SH-SY5Y (cell line): ENCODE results near the gene IL2RA.

Source experiments
- GATA2 ChIP-seq: IDR thresholded peaks from 2 replicates; pipeline ENCODE4 v1.6.1; 2011; ENCODE audit warnings: mild to moderate bottlenecking, low read depth, low read length
- GATA3 ChIP-seq: IDR thresholded peaks from 2 replicates; pipeline ENCODE4 v1.6.1; 2011; ENCODE audit warnings: low read depth, mild to moderate bottlenecking, low read length, moderate library complexity

Gene IL2RA

DNA sequence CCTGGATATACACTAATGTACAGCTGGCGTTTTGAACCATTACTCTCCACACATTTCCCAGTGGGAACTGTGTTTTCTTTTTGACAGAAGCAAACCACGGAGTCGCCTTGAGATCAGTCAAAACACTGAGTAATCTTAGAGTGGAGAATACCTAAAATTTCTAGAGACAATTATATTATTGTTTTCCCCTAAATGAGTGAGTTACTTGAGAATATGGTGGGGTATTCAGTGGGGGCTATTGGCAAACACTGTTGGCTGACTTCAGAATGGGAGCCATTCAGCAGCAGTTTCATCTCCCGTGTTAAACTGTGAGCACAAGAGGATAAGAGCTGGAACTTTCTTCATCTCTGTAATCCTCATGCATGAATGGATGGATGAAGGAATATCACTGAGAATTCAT lies 6.2 kb downstream of the IL2RA start:
- TF ChIP-seq GATA2 (no peak), GATA3 (no peak)

DNA sequence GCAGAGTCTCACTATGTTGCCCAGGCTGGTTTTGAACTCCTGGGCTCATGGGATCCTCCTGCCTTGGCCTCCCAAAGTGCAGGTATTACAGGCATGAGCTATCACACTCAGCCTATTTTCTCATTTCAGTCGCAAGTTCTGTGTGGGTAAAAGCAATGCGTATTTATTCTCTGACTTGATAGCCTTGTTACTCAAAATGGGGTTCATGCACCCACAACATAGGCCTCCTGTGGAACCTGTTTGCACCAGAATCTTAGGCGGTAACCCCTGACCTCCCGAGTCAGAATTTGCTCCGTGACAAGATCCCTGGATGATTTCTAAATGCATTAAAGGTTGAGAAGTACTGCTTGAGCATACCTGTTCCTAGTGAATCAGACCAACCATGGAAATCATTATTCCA lies 7.3 kb downstream of the IL2RA start:
- TF ChIP-seq GATA2 (no peak), GATA3 (no peak)

DNA sequence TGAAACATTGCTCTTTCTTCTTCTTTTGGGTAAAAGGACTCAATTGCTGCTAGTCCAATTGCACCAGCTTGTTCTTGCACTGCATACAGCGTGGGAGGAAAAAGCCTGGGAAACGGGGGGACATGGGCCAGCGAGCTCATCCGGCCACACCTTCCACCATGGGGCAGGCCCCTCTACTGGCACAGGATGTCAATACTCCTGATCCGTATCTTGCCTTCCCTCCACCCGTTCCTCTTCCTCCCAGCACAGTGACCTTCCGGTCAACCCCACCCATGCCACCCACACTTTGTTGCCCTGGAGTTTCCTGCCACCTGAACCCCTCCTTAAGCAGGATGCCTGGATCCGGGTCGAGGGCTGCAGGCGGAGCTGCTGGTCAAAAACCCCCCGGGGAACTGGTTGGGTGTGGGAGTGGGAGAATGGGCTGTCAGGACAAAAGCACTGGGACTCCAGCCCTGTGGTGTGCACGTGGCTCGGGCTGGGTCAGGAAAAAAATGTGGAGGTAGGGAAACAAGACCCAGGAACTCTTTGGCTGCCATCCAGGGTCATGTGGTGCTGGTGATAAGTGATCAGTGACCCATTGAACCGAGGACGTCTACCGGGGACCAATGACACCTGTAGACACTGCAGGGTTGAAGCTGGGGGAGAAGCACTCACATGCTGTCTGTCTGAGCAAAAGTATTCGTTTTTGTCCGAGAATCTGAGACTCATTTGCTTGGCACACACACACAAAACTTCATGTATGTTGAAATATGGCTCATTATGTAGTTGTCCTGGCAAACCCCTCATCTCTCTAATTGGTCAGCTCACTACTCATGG lies 8.1 kb downstream of the IL2RA start:
- TF ChIP-seq GATA3 (no peak), GATA2 (no peak)

DNA sequence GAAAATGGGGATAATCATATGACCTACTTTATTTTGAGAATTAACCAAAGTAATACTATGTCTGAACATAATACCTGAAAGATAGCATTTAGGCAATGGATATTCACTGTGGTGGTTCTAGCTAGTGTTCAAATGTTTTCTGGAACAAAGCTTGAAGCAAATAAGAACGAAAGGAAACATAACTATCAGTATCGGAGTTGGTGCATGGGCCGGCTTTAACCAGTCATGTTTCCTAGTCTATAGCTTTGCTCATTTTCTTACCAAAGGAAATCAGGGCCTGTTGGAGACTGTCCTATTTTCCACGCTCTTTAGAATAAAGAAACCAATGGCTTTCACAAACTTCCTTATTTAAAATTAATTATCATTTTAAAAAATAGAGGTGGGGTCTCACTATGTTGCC lies 8.9 kb downstream of the IL2RA start:
- TF ChIP-seq GATA3 = no peak
- TF ChIP-seq GATA2 = no peak

DNA sequence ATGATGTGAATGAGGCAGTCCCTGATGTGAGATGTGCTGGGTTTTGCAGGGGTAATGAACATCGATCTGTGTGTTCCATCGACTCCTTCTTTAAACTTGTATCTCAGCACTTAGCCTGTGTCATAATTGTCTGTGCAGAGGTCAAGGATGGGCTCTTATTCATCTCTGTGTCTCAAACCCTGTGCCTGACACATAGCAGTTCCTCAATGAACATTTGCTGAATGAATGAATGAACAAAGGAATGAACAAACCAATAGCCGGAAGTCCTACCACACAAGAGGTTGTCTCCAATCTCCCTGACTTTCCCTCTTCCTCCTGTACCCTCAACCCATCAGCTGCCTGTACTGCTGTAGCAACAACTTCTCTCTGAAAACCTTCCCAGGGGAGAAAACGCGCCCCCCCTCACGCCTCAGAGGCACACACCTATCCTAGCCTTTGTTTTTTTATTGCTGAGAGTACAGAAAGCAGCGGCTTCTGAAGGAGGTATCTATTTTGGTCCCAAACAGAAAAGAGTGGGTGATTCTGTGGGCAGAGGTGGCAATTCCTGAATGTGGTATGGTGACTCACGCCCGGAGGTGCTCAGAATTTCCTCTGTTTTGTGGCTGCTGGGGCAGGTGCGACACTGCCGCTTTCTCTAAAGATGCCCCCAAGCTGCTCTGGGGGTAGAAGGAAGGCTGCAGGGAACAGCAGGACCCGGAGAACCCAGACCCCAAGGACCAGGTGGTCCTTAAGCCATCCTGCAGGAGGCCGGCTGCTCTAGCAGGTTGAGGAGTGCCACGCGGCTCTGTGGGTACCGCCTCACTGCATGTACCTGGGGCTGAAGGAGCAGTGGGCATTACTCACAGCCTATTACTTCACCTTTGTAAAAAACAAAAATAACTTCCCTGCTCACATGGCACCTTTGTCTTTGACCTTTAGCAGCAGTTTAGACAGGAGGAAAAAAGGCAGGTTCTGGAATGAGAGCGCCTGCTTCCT lies 9.6 kb downstream of the IL2RA start:
- TF ChIP-seq GATA2 = no peak
- TF ChIP-seq GATA3 = no peak

DNA sequence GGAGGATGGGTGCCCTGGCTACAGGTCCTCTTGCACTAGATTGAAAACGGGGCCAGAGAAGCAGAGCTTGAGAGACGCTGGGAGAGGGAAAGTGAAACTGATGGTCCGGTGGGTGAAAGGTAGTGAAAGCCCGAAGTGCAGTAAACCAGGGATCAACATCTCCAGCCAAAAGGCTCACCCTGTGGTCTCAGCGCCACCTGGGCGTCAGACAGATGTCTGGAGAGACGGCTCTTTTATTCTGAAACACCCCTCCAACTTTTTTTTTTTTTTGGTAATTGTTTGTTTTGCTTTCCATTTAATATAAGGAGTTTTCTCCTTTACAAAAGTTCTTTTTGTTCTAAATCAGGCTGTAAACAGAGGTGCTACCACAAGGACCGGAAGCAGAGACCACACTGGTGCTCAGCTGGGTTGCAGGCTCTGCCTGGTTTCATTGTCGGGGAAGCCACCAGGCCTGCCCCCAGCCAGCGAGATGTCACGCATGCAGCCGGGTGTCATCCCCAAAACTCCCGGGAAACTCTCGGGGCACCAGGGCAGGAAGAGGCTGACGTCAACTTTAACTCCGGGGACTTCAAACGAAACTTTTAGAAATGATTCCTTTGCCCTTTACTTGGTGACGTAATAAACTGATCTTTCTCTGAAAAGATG lies 11.2 kb downstream of the IL2RA start:
- no peak for TF ChIP-seq GATA2
- no peak for TF ChIP-seq GATA3

DNA sequence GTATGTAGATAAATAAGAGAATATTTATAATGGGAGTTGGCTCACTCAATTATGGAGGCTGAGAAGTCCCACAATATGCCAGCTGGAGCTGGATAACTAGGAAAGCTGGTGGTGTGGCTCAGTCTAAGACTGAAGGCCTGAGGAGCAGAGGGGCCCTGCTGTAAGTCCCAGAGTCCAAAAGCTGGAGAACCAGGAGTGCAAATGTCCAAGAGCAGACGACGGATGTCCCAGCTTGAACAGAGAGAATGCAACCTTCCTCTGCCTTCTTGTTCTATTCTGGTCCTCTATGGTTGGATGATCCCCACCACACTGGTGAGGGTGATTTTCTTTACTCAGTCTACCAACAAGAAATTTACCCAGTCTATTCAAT lies 13.2 kb downstream of the IL2RA start:
- TF ChIP-seq GATA2 = no peak
- no peak for TF ChIP-seq GATA3

DNA sequence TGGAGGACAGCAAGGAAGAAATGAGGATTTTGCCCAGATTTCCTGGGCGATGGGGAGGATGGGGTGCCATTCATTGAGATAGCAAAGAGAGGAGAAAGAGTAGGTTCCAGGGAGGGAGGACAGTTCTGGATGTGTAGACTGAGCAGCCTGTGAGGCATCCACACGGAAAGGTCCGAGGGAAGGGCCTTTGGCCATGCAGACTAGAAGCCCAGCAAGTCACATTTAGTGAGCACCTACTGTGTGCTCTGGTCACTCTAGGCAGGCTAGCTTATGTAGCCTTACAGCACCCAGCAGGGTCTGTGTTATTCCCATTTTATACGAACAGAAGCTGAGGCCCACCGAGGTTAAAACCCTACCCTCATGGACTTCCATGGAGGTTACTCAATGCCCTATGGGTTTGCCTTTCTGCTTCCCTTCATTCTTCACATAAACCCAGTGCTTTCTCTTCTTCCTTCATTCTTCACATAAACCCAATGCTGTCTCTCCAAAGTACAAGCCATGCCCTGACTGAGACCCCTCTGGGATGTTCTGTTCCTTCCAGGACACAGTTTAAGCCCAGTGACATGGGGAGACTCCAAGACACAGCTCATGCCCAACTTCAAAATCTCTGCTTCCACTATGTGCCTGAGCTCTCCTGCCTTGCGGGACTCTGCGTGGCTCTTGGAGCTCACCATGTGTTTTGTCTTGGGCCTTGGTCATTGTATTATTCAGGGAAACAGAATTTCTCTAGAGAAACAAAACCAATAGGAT lies 13.7 kb downstream of the IL2RA start:
- TF ChIP-seq GATA3 = no peak
- no peak for TF ChIP-seq GATA2

DNA sequence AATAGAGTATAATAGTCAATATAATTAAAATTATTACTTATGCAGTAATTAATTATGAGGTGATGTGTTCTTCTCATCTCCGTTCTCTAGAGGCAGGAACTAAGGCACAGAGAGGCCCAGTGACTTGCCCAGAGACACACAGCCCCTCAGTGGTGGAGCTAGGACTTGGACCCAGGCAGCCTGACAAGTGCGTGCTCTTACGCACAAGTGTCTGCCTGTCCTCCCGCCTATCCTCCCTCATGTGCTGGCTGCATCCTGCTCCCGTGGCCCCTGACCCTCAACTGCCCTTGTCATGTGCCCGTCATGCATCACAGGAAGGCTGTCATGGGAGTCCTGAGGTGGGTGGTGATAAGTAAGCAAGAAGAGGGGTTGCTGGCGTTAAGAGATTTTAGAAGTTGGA lies 14.3 kb downstream of the IL2RA start:
- TF ChIP-seq GATA2 = no peak
- no peak for TF ChIP-seq GATA3

DNA sequence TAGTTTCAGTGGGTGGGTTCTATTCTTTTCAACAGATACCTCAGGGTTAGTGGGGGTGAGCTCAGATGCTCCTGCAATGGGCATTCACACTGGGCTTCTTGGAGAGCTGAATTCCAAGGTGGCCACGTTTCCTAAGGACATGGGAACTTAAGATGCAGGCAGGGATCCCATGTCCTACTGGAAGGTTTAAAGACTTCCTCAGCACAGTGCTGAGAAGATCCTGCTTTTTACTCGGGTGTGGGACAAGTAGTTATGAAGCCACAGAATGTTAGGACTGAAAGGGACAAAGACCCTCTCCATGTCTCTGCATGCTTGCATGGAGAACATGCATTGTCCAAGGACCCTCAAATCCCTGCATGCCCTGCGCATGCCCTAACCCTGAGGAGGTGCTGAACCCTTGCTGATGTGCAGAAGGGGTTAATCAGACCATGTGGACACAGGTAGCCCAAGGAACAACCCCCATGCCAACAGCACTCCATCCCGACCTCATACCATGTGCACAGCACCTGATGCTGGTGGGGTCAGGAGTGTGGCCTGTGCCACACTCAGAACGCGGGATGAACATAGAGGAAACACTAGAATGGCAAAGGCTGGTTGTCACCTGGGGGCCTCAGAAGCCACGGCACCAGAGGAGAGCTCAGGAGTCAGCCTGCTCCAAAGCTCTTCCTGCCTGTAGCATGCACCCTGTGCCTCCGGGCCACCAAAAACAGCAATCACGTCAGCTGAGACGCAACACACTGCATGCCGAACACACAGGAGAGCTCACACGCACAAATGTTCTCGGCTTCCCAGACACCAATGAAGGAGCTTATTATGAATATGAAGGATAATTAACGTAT lies 15.2 kb downstream of the IL2RA start:
- TF ChIP-seq GATA2 (no peak), GATA3 (no peak)

DNA sequence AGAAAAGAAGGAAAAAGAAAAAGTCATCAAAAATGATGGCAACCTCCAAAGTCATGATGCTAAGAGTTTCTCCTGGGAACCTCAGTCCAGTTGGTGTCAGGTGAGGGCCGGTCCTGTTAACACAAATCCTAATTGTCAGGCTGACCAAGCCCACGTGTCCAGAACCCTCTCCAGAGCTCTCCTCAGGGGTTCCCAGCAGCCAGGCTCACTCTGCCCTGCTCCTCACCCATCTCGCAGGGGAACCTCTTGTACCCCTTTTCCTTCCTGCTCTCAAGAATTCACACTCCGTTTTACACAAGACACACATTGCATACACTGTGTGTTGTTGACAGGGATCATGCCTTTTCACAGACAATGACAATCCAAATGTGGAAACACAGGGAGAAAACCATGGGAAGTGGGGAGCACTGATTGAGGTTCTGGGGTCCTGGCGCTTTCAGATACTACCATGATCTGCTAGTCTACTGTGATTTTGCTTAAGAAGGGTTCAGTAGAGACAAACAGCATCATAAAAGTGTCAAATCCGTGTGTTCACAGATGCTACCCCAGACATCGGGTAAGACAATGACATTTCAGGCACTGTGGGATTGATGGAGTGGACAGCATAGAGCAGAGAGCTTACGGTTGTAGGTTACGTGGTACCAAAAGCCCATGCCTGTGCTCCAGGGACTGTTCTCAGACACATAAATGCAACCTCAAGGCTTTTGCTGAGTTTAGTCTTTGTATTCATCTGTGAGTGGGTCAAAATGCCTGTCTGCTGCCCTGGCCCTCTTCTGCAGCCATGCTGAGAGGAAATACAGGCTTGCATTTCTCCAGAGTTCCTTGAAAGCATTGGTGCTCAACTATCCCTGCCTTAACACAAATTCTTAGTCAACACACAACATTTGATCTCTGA lies 16.0 kb downstream of the IL2RA start:
- TF ChIP-seq GATA3 (no peak), GATA2 (no peak)

DNA sequence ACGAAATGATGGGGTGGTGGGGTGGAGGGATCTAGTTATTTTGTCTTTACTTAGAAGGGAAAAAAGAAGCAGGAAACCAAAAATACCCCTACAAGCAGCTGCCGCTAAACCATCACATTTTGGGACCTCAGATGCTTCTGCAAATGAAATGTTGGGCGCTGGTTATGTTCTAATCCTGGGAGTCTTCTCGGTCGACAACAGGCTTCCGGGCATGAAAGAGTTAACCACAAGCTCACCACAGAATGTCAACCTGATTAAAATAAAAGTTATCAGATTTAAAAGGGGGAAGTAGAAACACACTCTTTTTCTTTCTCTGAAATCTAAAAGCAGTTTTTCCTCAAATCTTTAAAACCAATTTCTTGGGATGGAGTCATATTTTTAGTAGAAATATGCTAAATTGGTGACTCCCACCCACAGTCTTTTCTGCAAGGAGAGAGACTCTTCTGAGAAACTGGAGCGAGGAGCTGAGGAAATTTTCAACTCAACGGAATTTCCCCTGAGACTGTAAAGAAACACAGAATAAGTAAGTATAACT lies 16.8 kb downstream of the IL2RA start:
- no peak for TF ChIP-seq GATA3
- no peak for TF ChIP-seq GATA2
